Esophagus squamous epithelium (tissue), 4 donors: ENCODE measurements around the gene RGS8.

Experiments used
- CTCF ChIP-seq, 6 experiments: fragments of 450-650 bp in 4 of 6; fragments of 200-600 bp in 2 of 6; sonication (generic) in 2 of 6; IDR thresholded peaks; one replicate each; pipeline ENCODE4 v1.5.1; 2016 to 2019; ENCODE audit warnings: antibody characterized with exemption in 6 of 6, mild to moderate bottlenecking in 4 of 6, moderate library complexity in 4 of 6
- POLR2A ChIP-seq, 4 donors: fragments of 450-650 bp; IDR thresholded peaks; one replicate each; pipeline ENCODE4 v1.6.1; 2017; ENCODE audit warnings: antibody characterized with exemption in 4 of 4, mild to moderate bottlenecking in 4 of 4, moderate library complexity in 3 of 4

- TF ChIP-seq CTCF (IDR thresholded peaks at IDR 0.05) (no peak), POLR2A (IDR thresholded peaks at IDR 0.05) (no peak)
These were observed 33.6 kb downstream of the RGS8 start for GRCh38 chr1:182650678-182651338.
